Measurements from ENCODE around the gene MYOM3. TPM values are rescaled to one million over a fixed set of nuclear protein-coding genes. Genes with fewer than 3 reads are reported as not detected.

The MYOM3 gene
- total and polyA plus RNA-seq, 2 of the 13 experiments (the other 11 are each of a cell fraction or from before 2014, with no cell fraction given): 5.8 to 15.3 TPM

- TF ChIP-seq HNF1A (IDR thresholded peaks at IDR 0.05; ENCODE audit: low read depth) (no peak), HNF1A (CRISPR knock-in tag; IDR thresholded peaks at IDR 0.05; ENCODE audit: borderline replicate concordance) (no peak), TAF15 (IDR thresholded peaks at IDR 0.05; ENCODE audit: low read depth, low read length, poor library complexity, severe bottlenecking) (no peak), IKZF4 (CRISPR knock-in tag; IDR thresholded peaks at IDR 0.05; ENCODE audit: borderline replicate concordance, low read depth, not compliant biosample characterization) (peak; percentile 62), ZNF792 (CRISPR knock-in tag; IDR thresholded peaks at IDR 0.05) (0 out of 2 replicates have a peak, but pooled peaks have one; percentile 36), ZNF33A (CRISPR knock-in tag; IDR thresholded peaks at IDR 0.05; ENCODE audit: borderline replicate concordance) (no peak), THRA (CRISPR knock-in tag; IDR thresholded peaks at IDR 0.05; ENCODE audit: borderline replicate concordance) (0 out of 2 replicates have a peak, but pooled peaks have one; percentile 28), NCOA5 (CRISPR knock-in tag; IDR thresholded peaks at IDR 0.05) (no peak), ZNF567 (CRISPR knock-in tag; IDR thresholded peaks at IDR 0.05; ENCODE audit: borderline replicate concordance) (no peak), ELK4 (CRISPR knock-in tag; IDR thresholded peaks at IDR 0.05; ENCODE audit: borderline replicate concordance) (no peak), ZNF746 (CRISPR knock-in tag; IDR thresholded peaks at IDR 0.05) (no peak), ZFP41 (CRISPR knock-in tag; IDR thresholded peaks at IDR 0.05; ENCODE audit: borderline replicate concordance) (no peak), HNF1B (CRISPR knock-in tag; IDR thresholded peaks at IDR 0.05) (peak; percentile 82; the same call in 1 of the 2 replicates), PHF5A (CRISPR knock-in tag; IDR thresholded peaks at IDR 0.05; ENCODE audit: low read depth, unreplicated experiment) (no peak), HMG20B (CRISPR knock-in tag; conservative IDR thresholded peaks at IDR 0.05) (no peak), DRAP1 (CRISPR knock-in tag; IDR thresholded peaks at IDR 0.05) (no peak), HDAC2 (CRISPR knock-in tag; IDR thresholded peaks at IDR 0.05) (peak; percentile 47; the same call in 1 of the 2 replicates), CENPX (CRISPR knock-in tag; IDR thresholded peaks at IDR 0.05) (no peak), JUN (CRISPR knock-in tag; IDR thresholded peaks at IDR 0.05) (no peak), SIX1 (CRISPR knock-in tag; IDR thresholded peaks at IDR 0.05; ENCODE audit: borderline replicate concordance) (no peak), SMYD3 (CRISPR knock-in tag; IDR thresholded peaks at IDR 0.05) (no peak)
Observed at GRCh38 chr1:24111996-24112779, at the start of gene MYOM3 (continued).

All from HepG2 (cell line).